Muscle layer of colon (tissue), 2 donors: ENCODE measurements around the gene ACCS.

Experiments
- H3K27ac ChIP-seq: one replicate; pipeline ENCODE4 v1.7.0; 2013; ENCODE audit warnings: low read depth, mild to moderate bottlenecking, low read length, moderate library complexity
- H3K27me3 ChIP-seq, 2 donors: one replicate each; pipeline ENCODE4 v1.7.0; 2013; ENCODE audit warnings: low read length in 2 of 2, mild to moderate bottlenecking in 2 of 2; ENCODE audit not compliant: insufficient read depth in 2 of 2, control insufficient read depth in 1 of 2
- H3K36me3 ChIP-seq: one replicate; pipeline ENCODE4 v1.7.0; 2013; ENCODE audit warnings: mild to moderate bottlenecking, low read length; ENCODE audit not compliant: insufficient read depth
- H3K4me1 ChIP-seq: one replicate; pipeline ENCODE4 v1.7.0; 2013; ENCODE audit warnings: mild to moderate bottlenecking, low read length; ENCODE audit not compliant: insufficient read depth
- H3K4me3 ChIP-seq, 2 donors: one replicate each; pipeline ENCODE4 v1.7.0; 2013; ENCODE audit warnings: low read length in 2 of 2, low read depth in 1 of 2, mild to moderate bottlenecking in 1 of 2, moderate library complexity in 1 of 2
- H3K9ac ChIP-seq: one replicate; pipeline ENCODE4 v1.7.0; 2013; ENCODE audit warnings: low read length
- H3K9me3 ChIP-seq: one replicate; pipeline ENCODE4 v1.7.0; 2013; ENCODE audit warnings: mild to moderate bottlenecking, low read length
- donor health status: abdominal sarcoma.
- donor health status: Adenocarcinoma of cecum.

Gene ACCS

GRCh38 chr11:44072757-44073658, 6.9 kb downstream of the ACCS start:
- Histone ChIP-seq H3K27ac (no peak overlapping the region), H3K9ac (no peak overlapping the region), H3K36me3 (peaks cover 39% of the 10 kb centered on the region), H3K27me3 (no peaks in the 10 kb centered on the region), H3K9me3 (no peaks in the 10 kb centered on the region), H3K4me1 (no peaks in the 10 kb centered on the region), H3K4me3 (no peak overlapping the region)

DNA sequence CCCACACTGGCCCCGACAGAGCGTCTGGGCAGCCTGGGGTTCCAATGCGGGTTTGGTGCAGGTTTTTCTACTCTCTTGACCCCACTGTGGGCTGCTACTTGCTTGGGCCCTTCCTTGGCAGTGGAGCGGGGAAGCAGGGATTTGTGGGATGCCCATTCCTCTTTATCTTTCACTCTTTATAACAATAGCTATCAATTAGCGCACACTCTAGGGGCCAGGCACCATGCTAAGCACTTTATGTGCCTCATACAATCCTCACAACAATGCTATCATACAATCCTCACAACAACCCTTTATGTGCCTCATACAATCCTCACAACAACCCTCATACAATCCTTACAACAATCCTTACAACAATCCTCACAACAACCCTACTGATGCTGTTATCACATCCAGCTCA, 12.7 kb downstream of the ACCS start:
- Histone ChIP-seq H3K36me3 (peaks cover 42% of the 10 kb centered on the region), H3K4me3 (no peak overlapping the region), H3K27ac (no peak overlapping the region), H3K9ac (no peak overlapping the region), H3K9me3 (no peaks in the 10 kb centered on the region), H3K4me1 (no peaks in the 10 kb centered on the region), H3K27me3 (no peaks in the 10 kb centered on the region)

DNA sequence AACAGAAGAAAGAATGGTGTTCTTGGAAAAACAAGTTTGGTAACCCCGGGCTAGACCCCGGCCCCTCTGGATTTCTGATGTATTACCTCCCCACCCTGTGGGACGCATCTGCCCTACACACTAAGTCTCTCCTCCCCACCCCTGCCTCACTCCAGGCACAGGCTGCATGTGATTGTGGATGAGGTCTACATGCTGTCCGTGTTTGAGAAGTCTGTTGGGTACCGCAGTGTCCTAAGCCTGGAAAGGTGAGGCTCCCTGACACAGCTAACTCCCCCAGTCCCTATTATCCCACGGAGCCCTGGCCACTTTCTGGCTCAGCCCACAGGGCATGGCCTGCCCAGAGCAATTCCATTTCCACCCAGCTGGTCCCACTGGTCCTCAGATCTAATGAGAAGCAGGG, 13.3 kb downstream of the ACCS start:
- no peaks in the 10 kb centered on the region for H3K9me3 ChIP-seq
- H3K4me1 ChIP-seq: peaks cover 5% of the 10 kb centered on the region
- no peaks in the 10 kb centered on the region for H3K27me3 ChIP-seq
- H3K36me3 ChIP-seq: peaks cover 37% of the 10 kb centered on the region
- no peak overlapping the region for H3K27ac ChIP-seq
- no peak overlapping the region for H3K4me3 ChIP-seq
- no peak overlapping the region for H3K9ac ChIP-seq

DNA sequence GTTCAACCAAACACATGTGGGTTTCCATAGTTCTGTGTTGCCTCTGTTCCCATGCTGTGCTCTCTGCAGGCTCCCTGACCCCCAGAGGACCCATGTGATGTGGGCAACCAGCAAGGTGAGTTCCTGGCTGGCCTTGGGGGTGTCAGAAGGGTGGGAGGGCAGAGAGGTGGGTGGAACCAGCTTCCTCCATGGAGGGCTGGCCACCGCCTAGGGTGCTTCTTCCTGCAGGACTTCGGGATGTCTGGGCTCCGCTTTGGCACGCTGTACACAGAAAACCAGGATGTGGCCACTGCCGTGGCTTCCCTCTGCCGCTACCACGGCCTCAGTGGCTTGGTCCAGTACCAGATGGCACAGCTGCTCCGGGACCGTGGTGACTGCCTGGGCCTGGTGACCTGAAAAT, 14.9 kb downstream of the ACCS start:
- Histone ChIP-seq H3K27ac (no peak overlapping the region), H3K4me1 (peaks cover 5% of the 10 kb centered on the region), H3K27me3 (no peaks in the 10 kb centered on the region), H3K9ac (no peak overlapping the region), H3K36me3 (peaks cover 23% of the 10 kb centered on the region), H3K9me3 (no peaks in the 10 kb centered on the region), H3K4me3 (no peak overlapping the region)

DNA sequence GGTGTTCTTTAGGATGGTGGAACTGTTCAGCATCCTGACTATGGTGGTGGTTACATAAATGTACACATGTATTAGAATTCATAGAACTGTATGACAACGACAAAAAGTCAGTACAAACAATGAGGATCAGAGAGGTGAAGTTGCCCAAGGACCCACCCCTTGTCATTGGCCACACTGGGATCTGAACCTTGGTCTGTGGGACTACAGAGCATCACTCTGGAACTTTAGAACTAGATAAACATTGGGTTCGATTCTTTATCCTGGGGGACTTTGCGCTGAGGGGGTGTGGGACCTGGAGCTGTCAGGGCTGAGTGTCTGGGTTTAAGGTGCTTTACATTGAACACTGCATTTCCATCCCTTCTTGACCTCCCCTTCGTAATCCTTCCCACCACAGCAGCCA, 16.6 kb downstream of the ACCS start:
- H3K27me3 ChIP-seq: no peaks in the 10 kb centered on the region
- H3K4me3 ChIP-seq: no peak overlapping the region
- H3K4me1 ChIP-seq: peaks cover 5% of the 10 kb centered on the region
- no peak overlapping the region for H3K9ac ChIP-seq
- no peak overlapping the region for H3K27ac ChIP-seq
- H3K36me3 ChIP-seq: peaks cover 15% of the 10 kb centered on the region
- H3K9me3 ChIP-seq: no peaks in the 10 kb centered on the region

GRCh38 chr11:44083433-44083832, 17.4 kb downstream of the ACCS start:
- Histone ChIP-seq H3K9ac (no peak overlapping the region), H3K27me3 (no peaks in the 10 kb centered on the region), H3K4me3 (no peak overlapping the region), H3K4me1 (peaks cover 5% of the 10 kb centered on the region), H3K36me3 (peaks cover 10% of the 10 kb centered on the region), H3K27ac (no peak overlapping the region), H3K9me3 (no peaks in the 10 kb centered on the region)

GRCh38 chr11:44083906-44084305, 17.8 kb downstream of the ACCS start:
- no peaks in the 10 kb centered on the region for H3K9me3 ChIP-seq
- H3K4me3 ChIP-seq: no peak overlapping the region
- no peaks in the 10 kb centered on the region for H3K27me3 ChIP-seq
- H3K9ac ChIP-seq: no peak overlapping the region
- no peak overlapping the region for H3K27ac ChIP-seq
- H3K36me3 ChIP-seq: peaks cover 6% of the 10 kb centered on the region
- H3K4me1 ChIP-seq: peaks cover 5% of the 10 kb centered on the region

- no peaks in the 10 kb centered on the region for H3K9me3 ChIP-seq
- H3K36me3 ChIP-seq: no peaks in the 10 kb centered on the region
- H3K27me3 ChIP-seq: no peaks in the 10 kb centered on the region
- H3K4me3 ChIP-seq: no peak overlapping the region
- H3K4me1 ChIP-seq: peaks cover 5% of the 10 kb centered on the region
- H3K9ac ChIP-seq: no peak overlapping the region
- H3K27ac ChIP-seq: no peak overlapping the region
Observed at GRCh38 chr11:44085330-44085729, 19.3 kb downstream of the ACCS start.

DNA sequence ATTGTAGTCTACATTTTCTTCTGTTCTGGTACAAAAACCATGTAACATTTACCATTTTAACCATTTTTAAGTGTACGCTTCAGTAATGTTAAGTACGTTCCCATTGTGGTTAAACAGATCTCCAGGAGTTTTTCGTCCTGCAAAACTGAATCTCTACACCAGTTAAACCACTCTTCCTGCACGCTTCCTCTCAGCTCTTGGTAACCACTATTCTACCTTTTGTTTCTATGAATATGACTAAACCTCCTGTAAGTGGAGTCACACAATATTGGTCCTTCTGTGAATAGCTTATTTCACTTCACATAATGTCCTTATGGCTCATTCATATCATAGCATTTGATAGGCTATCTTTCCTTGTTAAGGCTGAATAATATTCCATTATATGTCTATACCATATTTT, 22.3 kb downstream of the ACCS start:
- Histone ChIP-seq H3K27ac (no peak overlapping the region), H3K9me3 (no peaks in the 10 kb centered on the region), H3K36me3 (no peaks in the 10 kb centered on the region), H3K27me3 (no peaks in the 10 kb centered on the region), H3K4me1 (peaks cover 5% of the 10 kb centered on the region), H3K4me3 (no peak overlapping the region), H3K9ac (no peak overlapping the region)

DNA sequence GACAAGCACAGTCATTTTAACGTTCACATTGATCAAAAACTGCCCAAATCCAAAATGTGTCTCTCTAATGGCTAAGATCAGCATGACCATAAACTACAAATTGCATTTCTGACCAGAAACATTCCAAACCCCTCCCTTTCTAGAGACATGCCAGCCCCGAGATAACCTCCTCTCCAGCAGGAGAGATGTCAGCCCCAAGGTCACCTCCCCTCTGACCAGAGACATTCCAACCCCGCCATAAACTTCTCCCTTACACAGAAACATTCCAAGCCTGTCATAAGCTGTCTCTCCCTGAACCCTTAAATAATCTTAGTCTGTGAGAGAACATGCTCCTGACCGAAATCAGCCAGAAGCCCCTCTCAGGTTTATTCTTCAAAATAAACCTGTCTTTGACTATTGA, 22.8 kb downstream of the ACCS start:
- Histone ChIP-seq H3K9me3 (no peaks in the 10 kb centered on the region), H3K4me1 (peaks cover 5% of the 10 kb centered on the region), H3K4me3 (no peak overlapping the region), H3K36me3 (no peaks in the 10 kb centered on the region), H3K27me3 (no peaks in the 10 kb centered on the region), H3K27ac (no peak overlapping the region), H3K9ac (no peak overlapping the region)

DNA sequence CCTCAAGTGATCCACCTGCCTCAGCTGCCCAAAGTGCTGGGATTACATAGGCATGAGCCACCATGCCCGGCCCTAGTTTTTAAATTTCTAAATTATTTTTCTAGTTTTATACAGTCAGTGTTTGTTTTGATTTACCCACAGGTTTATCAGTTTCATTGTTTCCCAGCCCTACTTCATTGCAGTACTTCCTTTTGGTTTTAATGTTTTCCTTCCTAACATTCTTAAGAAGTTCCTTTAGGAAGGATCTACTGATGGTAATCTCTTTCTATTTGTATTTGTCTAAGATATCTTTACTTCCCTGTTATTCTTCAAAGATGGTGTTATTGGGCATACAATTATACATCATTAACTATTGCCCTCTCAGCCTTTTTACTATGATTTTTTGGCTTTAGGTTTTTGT, 24.5 kb downstream of the ACCS start:
- Histone ChIP-seq H3K9me3 (no peaks in the 10 kb centered on the region), H3K9ac (no peak overlapping the region), H3K27ac (no peak overlapping the region), H3K27me3 (no peaks in the 10 kb centered on the region), H3K4me3 (no peak overlapping the region), H3K36me3 (no peaks in the 10 kb centered on the region), H3K4me1 (peaks cover 11% of the 10 kb centered on the region)

- Histone ChIP-seq H3K27ac (no peak overlapping the region), H3K27me3 (no peaks in the 10 kb centered on the region), H3K4me3 (no peak overlapping the region), H3K9ac (no peak overlapping the region), H3K4me1 (peaks cover 18% of the 10 kb centered on the region), H3K36me3 (no peaks in the 10 kb centered on the region), H3K9me3 (no peaks in the 10 kb centered on the region)
Observed at GRCh38 chr11:44094260-44094868, 28.3 kb downstream of the ACCS start.
